B cell (primary cell): ENCODE measurements around the gene GPRC6A. TPM values are rescaled to one million over a fixed set of nuclear protein-coding genes. Genes with fewer than 3 reads are reported as not detected.

Source experiments
- ATAC-seq: fragments of 200-7000 bp; cut with Tn5 transposase; one replicate; pipeline ENCODE4 v1.10.0; 2021; ENCODE audit warnings: low read depth, mild to moderate bottlenecking, moderate number of reproducible peaks, moderate library complexity
- CTCF ChIA-PET: fragments of 350-600 bp; sonication (Branson Sonifier 250); formaldehyde crosslinking; loops from one replicate; lab custom pipeline; 2021; ENCODE audit warnings: antibody characterized with exemption, inconsistent platforms; lab: Charles Lee
- POLR2A ChIA-PET: fragments of 350-600 bp; sonication (Branson Sonifier 250); formaldehyde crosslinking; loops from one replicate; lab custom pipeline; 2021; ENCODE audit warnings: antibody characterized with exemption; lab: Charles Lee
- DNase-seq: peaks from one replicate; pipeline ENCODE4 v3.0.0; 2013
- H2AFZ ChIP-seq: 2 replicates; pipeline ENCODE4 v1.6.1; 2012; ENCODE audit warnings: mild to moderate bottlenecking, low read depth, low read length; ENCODE audit not compliant: insufficient read depth, poor library complexity, severe bottlenecking
- H3K27ac ChIP-seq, 2 donors: 1 replicate in 1 of 2; 2 replicates in 1 of 2; pipeline ENCODE4 v1.5.1; 2012 to 2013; ENCODE audit warnings: low read length in 2 of 2, mild to moderate bottlenecking in 2 of 2, moderate library complexity in 1 of 2
- H3K27me3 ChIP-seq, 4 experiments: fragments of 200-600 bp in 1 of 4; sonication (generic) in 1 of 4; replicated peaks in 1 of 4; 1 replicate in 2 of 4; 2 replicates in 2 of 4; pipeline versions ENCODE4 v1.6.1 to v1.7.0; 2013 to 2016; ENCODE audit warnings: low read length in 3 of 4, mild to moderate bottlenecking in 2 of 4, mixed read lengths in 1 of 4, moderate library complexity in 1 of 4; ENCODE audit not compliant: insufficient read depth in 4 of 4, control insufficient read depth in 3 of 4; ENCODE audit errors: control extremely low read depth in 1 of 4
- H3K36me3 ChIP-seq, 2 experiments: replicated peaks in 1 of 2; 1 replicate in 1 of 2; 2 replicates in 1 of 2; pipeline versions ENCODE4 v1.6.1 to v1.7.1; 2013; ENCODE audit warnings: low read length in 1 of 2; ENCODE audit not compliant: insufficient read depth in 2 of 2, control insufficient read depth in 1 of 2; ENCODE audit errors: control extremely low read depth in 1 of 2, extremely low read depth in 1 of 2
- H3K4me1 ChIP-seq, 2 donors: fragments of 200-600 bp in 1 of 2; sonication (generic) in 1 of 2; 1 replicate in 1 of 2; 2 replicates in 1 of 2; pipeline versions ENCODE4 v1.5.1 to v1.6.1; 2013 to 2017; ENCODE audit warnings: low read length in 2 of 2; ENCODE audit not compliant: control insufficient read depth in 2 of 2, insufficient read depth in 2 of 2
- H3K4me2 ChIP-seq: replicated peaks from 2 replicates; pipeline ENCODE3; 2012; ENCODE audit warnings: mild to moderate bottlenecking, low read depth, low read length; ENCODE audit not compliant: poor library complexity, severe bottlenecking
- H3K4me3 ChIP-seq, 5 experiments: fragments of 200-600 bp in 1 of 5; sonication (generic) in 1 of 5; 1 replicate in 3 of 5; 2 replicates in 2 of 5; pipeline versions ENCODE4 v1.5.1 to v1.7.0; 2011 to 2016; ENCODE audit warnings: low read length in 4 of 5, mild to moderate bottlenecking in 4 of 5, low read depth in 2 of 5, control low read depth in 1 of 5, moderate library complexity in 1 of 5; ENCODE audit not compliant: insufficient read depth in 1 of 5; ENCODE audit errors: control extremely low read depth in 1 of 5, extremely low read depth in 1 of 5
- H3K79me2 ChIP-seq: fragments of 200-600 bp; sonication (generic); one replicate; pipeline ENCODE4 v1.6.0; 2016; ENCODE audit warnings: low read length; ENCODE audit not compliant: control insufficient read depth, insufficient read depth
- H3K9ac ChIP-seq: fragments of 200-600 bp; sonication (generic); 2 replicates; pipeline ENCODE4 v1.6.1; 2017; ENCODE audit warnings: mild to moderate bottlenecking, low read length, moderate library complexity
- H3K9me3 ChIP-seq, 3 donors: one replicate each; pipeline versions ENCODE4 v1.6.1 to v1.7.1; 2013; ENCODE audit warnings: low read length in 2 of 3; ENCODE audit not compliant: control insufficient read depth in 2 of 3, insufficient read depth in 1 of 3; ENCODE audit errors: control extremely low read depth in 1 of 3
- H4K20me1 ChIP-seq: 2 replicates; pipeline ENCODE4 v1.6.0; 2012; ENCODE audit warnings: mild to moderate bottlenecking, low read length; ENCODE audit not compliant: insufficient read depth, control insufficient read depth, poor library complexity, severe bottlenecking
- H3K27ac Mint-ChIP-seq: one replicate; pipeline ENCODE4 v1.8.0; 2021; ENCODE audit warnings: mixed read lengths
- H3K27me3 Mint-ChIP-seq: one replicate; pipeline ENCODE4 v1.8.0; 2021; ENCODE audit warnings: mixed read lengths
- H3K4me1 Mint-ChIP-seq: one replicate; pipeline ENCODE4 v1.8.0; 2021; ENCODE audit warnings: mixed read lengths
- H3K4me3 Mint-ChIP-seq: one replicate; pipeline ENCODE4 v1.8.0; 2021; ENCODE audit warnings: mixed read lengths
- H3K9me3 Mint-ChIP-seq: one replicate; pipeline ENCODE4 v1.8.0; 2022; ENCODE audit warnings: mixed read lengths; ENCODE audit not compliant: insufficient read depth
- CTCF ChIP-seq: fragments of 200-600 bp; IDR thresholded peaks from one replicate; pipeline ENCODE4 v1.8.0; 2022; ENCODE audit warnings: antibody characterized with exemption, mild to moderate bottlenecking
- EZH2 ChIP-seq: IDR thresholded peaks from 2 replicates; pipeline ENCODE4 v1.6.1; 2012; ENCODE audit warnings: borderline replicate concordance, low read depth, mild to moderate bottlenecking, moderate library complexity, low read length; ENCODE audit not compliant: insufficient read depth, poor library complexity, severe bottlenecking
- WGBS: methylation state at CpG from one replicate; pipeline ENCODE4 v1.1.5; 2013; ENCODE audit warnings: missing lambda C conversion rate; ENCODE audit not compliant: insufficient coverage; 5-methylcytosine and 5-hydroxymethylcytosine counted together
- intact Hi-C: fragments of 100-400 bp; cut with micrococcal nuclease; formaldehyde crosslinking; loops from one replicate; pipeline ENCODE4 v1.10.0; 2022
- polyA plus RNA-seq: library from polyadenylated mRNA; depleted of rRNA; stranded (reverse); fragments of >200 nt; gene quantifications from 2 replicates; pipeline ENCODE4 v1.2.3, GENCODE V29; 2012
- total RNA-seq, 2 donors: library from RNA; stranded (reverse); fragments of 120-200 nt in 1 of 2; gene quantifications; 1 replicate in 1 of 2; 2 replicates in 1 of 2; pipeline versions ENCODE4 v1.2.3 to v1.2.4, GENCODE V29; 2013 to 2022

The GPRC6A gene
- total and polyA plus RNA-seq, 2 donors (not counting 1 experiment from before 2014, with no cell fraction given) = not detected

- Histone ChIP-seq H3K4me2 (peak overlapping the region; percentile 33), H3K4me1 (peaks cover 5 to 16% of the 10 kb centered on the region in 2 donors), H3K27me3 (peaks cover 0 to 18% (median 7%) of the 10 kb centered on the region in 4 experiments), H3K79me2 (no peaks in the 10 kb centered on the region), H3K36me3 (no peaks in the 10 kb centered on the region), H2AFZ (no peak overlapping the region), H3K4me3 (no peak overlapping the region), H3K9me3 (peaks cover 0 to 3% (median 0%) of the 10 kb centered on the region in 3 donors), H4K20me1 (no peaks in the 10 kb centered on the region), H3K27ac (no peak overlapping the region), H3K9ac (no peak overlapping the region)
- no peak for ATAC-seq
- Mint-ChIP-seq H3K27me3 (peaks cover 38% of the 10 kb centered on the region), H3K27ac (no peak overlapping the region), H3K4me1 (peaks cover 14% of the 10 kb centered on the region), H3K4me3 (peak overlapping the region; percentile 2), H3K9me3 (peaks cover 3% of the 10 kb centered on the region)
- 54% methylated on average over 3 of the region's 8 CpGs for WGBS
- intact Hi-C loops = no loop called here
- ChIA-PET CTCF (no interaction called here), POLR2A (no interaction called here)
- TF ChIP-seq CTCF (no peak), EZH2 (no peak)
- no peak for DNase-seq
Observed at GRCh38 chr6:116876107-116876506, 47.2 kb upstream of the GPRC6A start.

GRCh38 chr6:116872771-116873170 is 43.9 kb upstream of the GPRC6A start:
- intact Hi-C loops = no loop called here
- H3K9ac ChIP-seq = no peak overlapping the region
- ChIA-PET POLR2A (no interaction called here), CTCF (no interaction called here)
- Mint-ChIP-seq H3K4me1 (peaks cover 14% of the 10 kb centered on the region), H3K9me3 (peaks cover 3% of the 10 kb centered on the region), H3K27ac (no peak overlapping the region), H3K4me3 (no peak overlapping the region), H3K27me3 (peaks cover 35% of the 10 kb centered on the region)
- no CpG with 5 or more reads among the region's 4 CpGs for WGBS
- H3K36me3 ChIP-seq = no peaks in the 10 kb centered on the region
- H4K20me1 ChIP-seq = no peaks in the 10 kb centered on the region
- TF ChIP-seq CTCF (no peak), EZH2 (no peak)
- no peak overlapping the region for H3K4me3 ChIP-seq
- DNase-seq = no peak
- H2AFZ ChIP-seq = no peak overlapping the region
- H3K27me3 ChIP-seq = peaks cover 0 to 23% (median 5%) of the 10 kb centered on the region in 4 experiments
- no peaks in the 10 kb centered on the region for H3K79me2 ChIP-seq
- no peak overlapping the region for H3K27ac ChIP-seq
- no peak for ATAC-seq
- peaks cover 0 to 3% (median 0%) of the 10 kb centered on the region in 3 donors for H3K9me3 ChIP-seq
- no peak overlapping the region for H3K4me2 ChIP-seq
- peaks cover 5 to 16% of the 10 kb centered on the region in 2 donors for H3K4me1 ChIP-seq
